HepG2 (cell line): Measurements from ENCODE around the gene PHF19. TPM values are rescaled to one million over a fixed set of nuclear protein-coding genes. Genes with fewer than 3 reads are reported as not detected.

ENCODE experiments used
- AHR ChIP-seq: IDR thresholded peaks from 2 replicates; pipeline ENCODE4 v1.6.1; 2018; ENCODE audit warnings: missing genetic modification reagents, missing compliant biosample characterization
- ASH2L ChIP-seq: fragments of 300-600, 200-600 bp; sonication (generic); IDR thresholded peaks from 2 replicates; pipeline ENCODE4 v1.7.0; 2017; ENCODE audit warnings: low read depth, mild to moderate bottlenecking, moderate library complexity, mixed read lengths, low read length; ENCODE audit not compliant: insufficient read length
- BCL6 ChIP-seq: IDR thresholded peaks from 2 replicates; pipeline ENCODE4 v1.6.1; 2016; ENCODE audit warnings: missing genetic modification reagents, missing compliant biosample characterization
- FIP1L1 ChIP-seq: fragments of 200-400 bp; formaldehyde crosslinking; IDR thresholded peaks from 2 replicates; pipeline ENCODE4 v1.6.1; 2018; ENCODE audit warnings: low read depth, mild to moderate bottlenecking, low read length, moderate library complexity, borderline replicate concordance; ENCODE audit not compliant: insufficient read depth
- GATAD1 ChIP-seq: IDR thresholded peaks from 2 replicates; pipeline ENCODE4 v1.6.1; 2016; ENCODE audit warnings: missing genetic modification reagents, missing compliant biosample characterization
- HES4 ChIP-seq: sonication (generic); formaldehyde crosslinking; IDR thresholded peaks from 2 replicates; pipeline ENCODE4 v1.9.0; 2021; ENCODE audit warnings: mild to moderate bottlenecking, missing genetic modification reagents, borderline replicate concordance
- HOXA3 ChIP-seq: sonication (generic); formaldehyde crosslinking; IDR thresholded peaks from 2 replicates; pipeline ENCODE4 v1.5.0; 2020; ENCODE audit warnings: missing genetic modification reagents
- KLF15 ChIP-seq: sonication (generic); formaldehyde crosslinking; IDR thresholded peaks from 2 replicates; pipeline ENCODE4 v1.8.1; 2023; ENCODE audit warnings: borderline replicate concordance, mild to moderate bottlenecking, inconsistent platforms, missing genetic modification reagents, mixed read lengths
- ONECUT2 ChIP-seq: sonication (generic); formaldehyde crosslinking; IDR thresholded peaks from 2 replicates; pipeline ENCODE4 v1.4.0; 2020; ENCODE audit warnings: missing genetic modification reagents
- PHB2 ChIP-seq: fragments of 450-650 bp; IDR thresholded peaks from 2 replicates; pipeline ENCODE4 v1.6.1; 2018; ENCODE audit not compliant: partially characterized antibody
- SMAD1 ChIP-seq: sonication (generic); formaldehyde crosslinking; IDR thresholded peaks from 2 replicates; pipeline ENCODE4 v1.4.0; 2020; ENCODE audit warnings: missing genetic modification reagents, low read depth, mild to moderate bottlenecking, borderline replicate concordance
- SSRP1 ChIP-seq: IDR thresholded peaks from 2 replicates; pipeline ENCODE4 v1.6.1; 2016; ENCODE audit warnings: control low read depth
- TAF1 ChIP-seq: sonication (generic); formaldehyde crosslinking; IDR thresholded peaks from 2 replicates; pipeline ENCODE4 v1.4.0; 2020; ENCODE audit warnings: missing genetic modification reagents
- ZFY ChIP-seq: sonication (generic); formaldehyde crosslinking; IDR thresholded peaks from 2 replicates; pipeline ENCODE4 v1.4.0; 2020; ENCODE audit warnings: missing genetic modification reagents
- ZNF292 ChIP-seq: sonication (generic); formaldehyde crosslinking; IDR thresholded peaks from 2 replicates; pipeline ENCODE4 v1.8.1; 2022; ENCODE audit warnings: mild to moderate bottlenecking, low read depth, missing genetic modification reagents, borderline replicate concordance
- ZNF30 ChIP-seq: sonication (generic); formaldehyde crosslinking; IDR thresholded peaks from 2 replicates; pipeline ENCODE4 v1.5.0; 2020; ENCODE audit warnings: mild to moderate bottlenecking, missing genetic modification reagents
- ZNF367 ChIP-seq: sonication (generic); formaldehyde crosslinking; IDR thresholded peaks from 2 replicates; pipeline ENCODE4 v1.4.0; 2020; ENCODE audit warnings: missing genetic modification reagents, borderline replicate concordance
- ZNF564 ChIP-seq: sonication (generic); formaldehyde crosslinking; IDR thresholded peaks from 2 replicates; pipeline ENCODE4 v1.8.1; 2023; ENCODE audit warnings: mild to moderate bottlenecking, missing genetic modification reagents
- ZNF747 ChIP-seq: sonication (generic); formaldehyde crosslinking; IDR thresholded peaks from 2 replicates; pipeline ENCODE4 v1.8.1; 2023; ENCODE audit warnings: missing genetic modification reagents, mild to moderate bottlenecking, borderline replicate concordance
- ZSCAN29 ChIP-seq: sonication (generic); formaldehyde crosslinking; conservative IDR thresholded peaks from 2 replicates; pipeline ENCODE4 v1.4.0; 2020; ENCODE audit warnings: mild to moderate bottlenecking, missing genetic modification reagents
- polyA plus RNA-seq, 8 experiments: library from polyadenylated mRNA; depleted of rRNA in 3 of 8; stranded (reverse) in 7 of 8; unstranded in 1 of 8; fragments of >200 nt; fragmentation: Illumina TruSeq in 4 of 8; extraction: Trizol in 4 of 8; gene quantifications; 2 replicates each; pipeline versions ENCODE4 v1.2.1 to v1.2.3, GENCODE V29; 2011 to 2016; ENCODE audit warnings: low read depth in 4 of 8, missing spikeins in 1 of 8, mixed read lengths in 1 of 8; ENCODE audit not compliant: insufficient read depth in 1 of 8
- total RNA-seq, 5 experiments: library from RNA; depleted of rRNA; stranded (reverse); fragments of >200 nt; fragmentation: Illumina TruSeq; extraction: Trizol; gene quantifications; 2 replicates each; pipeline ENCODE4 v1.2.3, GENCODE V29; 2016; ENCODE audit warnings: low read depth in 1 of 5
- TF ChIP-seq, protein P1 (sequence below): sonication (generic); formaldehyde crosslinking; IDR thresholded peaks from 2 replicates; pipeline ENCODE4 v1.8.0; 2022; ENCODE audit warnings: mild to moderate bottlenecking, missing genetic modification reagents, borderline replicate concordance
- TF ChIP-seq, protein P2 (sequence below): sonication (generic); formaldehyde crosslinking; IDR thresholded peaks from 2 replicates; pipeline ENCODE4 v1.5.1; 2020; ENCODE audit warnings: missing genetic modification reagents, mild to moderate bottlenecking, borderline replicate concordance
- TF ChIP-seq, protein P3 (sequence below): sonication (generic); formaldehyde crosslinking; IDR thresholded peaks from 2 replicates; pipeline ENCODE4 v1.5.1; 2020; ENCODE audit warnings: missing genetic modification reagents, mild to moderate bottlenecking, borderline replicate concordance
- TF ChIP-seq, protein P4 (sequence below): sonication (generic); formaldehyde crosslinking; IDR thresholded peaks from 2 replicates; pipeline ENCODE4 v1.5.0; 2020; ENCODE audit warnings: missing genetic modification reagents

Gene PHF19
- total and polyA plus RNA-seq, 2 of the 13 experiments (the other 11 are each of a cell fraction or from before 2014, with no cell fraction given) = 29.7 to 41.3 TPM

DNA sequence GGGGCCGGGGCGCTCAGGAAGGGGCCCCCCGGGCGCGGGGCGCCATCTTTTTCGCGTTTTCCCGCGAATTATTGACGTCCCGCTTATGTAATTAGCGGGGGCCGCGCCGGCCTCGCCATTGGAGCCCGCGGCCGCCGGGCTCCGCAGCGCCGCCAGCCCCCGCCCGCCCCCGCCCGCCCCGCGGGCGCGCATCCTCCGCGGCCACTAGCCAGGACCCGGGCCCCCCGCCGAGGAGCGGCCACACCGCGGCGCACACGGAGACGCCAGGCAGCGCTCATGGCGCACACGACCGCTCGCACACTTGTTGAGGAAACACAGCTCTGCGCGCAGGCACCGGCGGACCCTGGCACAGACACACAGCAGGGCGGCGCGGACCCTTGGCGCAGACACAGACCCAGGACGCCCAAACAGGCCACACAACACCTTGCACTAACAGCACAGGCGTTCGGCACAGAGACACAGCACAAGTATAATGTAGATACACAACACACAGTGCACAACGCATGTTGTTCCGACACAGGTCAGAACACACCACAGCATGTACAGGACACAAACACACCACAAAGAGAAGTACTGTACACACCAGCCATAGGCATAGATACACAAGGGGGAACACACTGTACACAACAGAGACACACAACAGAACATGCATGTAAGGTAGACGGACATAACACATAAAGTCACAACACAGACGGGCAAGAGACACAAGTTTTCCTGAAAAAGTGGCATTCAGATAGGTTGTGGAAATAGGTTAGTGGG, 467 bp upstream of the PHF19 start (continued):
- TF ChIP-seq, protein P1, sequence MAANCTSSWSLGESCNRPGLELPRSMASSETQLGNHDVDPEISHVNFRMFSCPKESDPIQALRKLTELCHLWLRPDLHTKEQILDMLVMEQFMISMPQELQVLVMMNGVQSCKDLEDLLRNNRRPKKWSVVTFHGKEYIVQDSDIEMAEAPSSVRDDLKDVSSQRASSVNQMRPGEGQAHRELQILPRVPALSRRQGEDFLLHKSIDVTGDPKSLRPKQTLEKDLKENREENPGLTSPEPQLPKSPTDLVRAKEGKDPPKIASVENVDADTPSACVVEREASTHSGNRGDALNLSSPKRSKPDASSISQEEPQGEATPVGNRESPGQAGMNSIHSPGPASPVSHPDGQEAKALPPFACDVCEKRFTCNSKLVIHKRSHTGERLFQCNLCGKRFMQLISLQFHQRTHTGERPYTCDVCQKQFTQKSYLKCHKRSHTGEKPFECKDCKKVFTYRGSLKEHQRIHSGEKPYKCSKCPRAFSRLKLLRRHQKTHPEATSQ (CRISPR knock-in tag) = no peak
- TF ChIP-seq, protein P2, sequence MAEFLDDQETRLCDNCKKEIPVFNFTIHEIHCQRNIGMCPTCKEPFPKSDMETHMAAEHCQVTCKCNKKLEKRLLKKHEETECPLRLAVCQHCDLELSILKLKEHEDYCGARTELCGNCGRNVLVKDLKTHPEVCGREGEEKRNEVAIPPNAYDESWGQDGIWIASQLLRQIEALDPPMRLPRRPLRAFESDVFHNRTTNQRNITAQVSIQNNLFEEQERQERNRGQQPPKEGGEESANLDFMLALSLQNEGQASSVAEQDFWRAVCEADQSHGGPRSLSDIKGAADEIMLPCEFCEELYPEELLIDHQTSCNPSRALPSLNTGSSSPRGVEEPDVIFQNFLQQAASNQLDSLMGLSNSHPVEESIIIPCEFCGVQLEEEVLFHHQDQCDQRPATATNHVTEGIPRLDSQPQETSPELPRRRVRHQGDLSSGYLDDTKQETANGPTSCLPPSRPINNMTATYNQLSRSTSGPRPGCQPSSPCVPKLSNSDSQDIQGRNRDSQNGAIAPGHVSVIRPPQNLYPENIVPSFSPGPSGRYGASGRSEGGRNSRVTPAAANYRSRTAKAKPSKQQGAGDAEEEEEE = no peak
- TF ChIP-seq, protein P3, sequence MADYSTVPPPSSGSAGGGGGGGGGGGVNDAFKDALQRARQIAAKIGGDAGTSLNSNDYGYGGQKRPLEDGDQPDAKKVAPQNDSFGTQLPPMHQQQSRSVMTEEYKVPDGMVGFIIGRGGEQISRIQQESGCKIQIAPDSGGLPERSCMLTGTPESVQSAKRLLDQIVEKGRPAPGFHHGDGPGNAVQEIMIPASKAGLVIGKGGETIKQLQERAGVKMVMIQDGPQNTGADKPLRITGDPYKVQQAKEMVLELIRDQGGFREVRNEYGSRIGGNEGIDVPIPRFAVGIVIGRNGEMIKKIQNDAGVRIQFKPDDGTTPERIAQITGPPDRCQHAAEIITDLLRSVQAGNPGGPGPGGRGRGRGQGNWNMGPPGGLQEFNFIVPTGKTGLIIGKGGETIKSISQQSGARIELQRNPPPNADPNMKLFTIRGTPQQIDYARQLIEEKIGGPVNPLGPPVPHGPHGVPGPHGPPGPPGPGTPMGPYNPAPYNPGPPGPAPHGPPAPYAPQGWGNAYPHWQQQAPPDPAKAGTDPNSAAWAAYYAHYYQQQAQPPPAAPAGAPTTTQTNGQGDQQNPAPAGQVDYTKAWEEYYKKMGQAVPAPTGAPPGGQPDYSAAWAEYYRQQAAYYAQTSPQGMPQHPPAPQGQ = no peak
- TF ChIP-seq PHB2 = no peak
- TF ChIP-seq FIP1L1 = no peak
- TF ChIP-seq ZSCAN29 = no peak
- no peak for TF ChIP-seq ZNF30 (CRISPR knock-in tag)
- TF ChIP-seq KLF15 (CRISPR knock-in tag) = no peak
- peak; percentile 64 for TF ChIP-seq ZNF292 (CRISPR knock-in tag)
- TF ChIP-seq ZFY (CRISPR knock-in tag) = peak; percentile 60
- TF ChIP-seq BCL6 = 0 out of 2 replicates have a peak, but pooled peaks have one; percentile 11
- peak; percentile 46; the same call in 1 of the 2 replicates for TF ChIP-seq HOXA3 (CRISPR knock-in tag)
- TF ChIP-seq SSRP1 (CRISPR knock-in tag) = 0 out of 2 replicates have a peak, but pooled peaks have one; percentile 56
- TF ChIP-seq TAF1 = peak; percentile 73
- no peak for TF ChIP-seq ASH2L
- peak; percentile 56; the same call in 1 of the 2 replicates for TF ChIP-seq GATAD1 (CRISPR knock-in tag)
- TF ChIP-seq ZNF564 (CRISPR knock-in tag) = no peak
- TF ChIP-seq ZNF747 (CRISPR knock-in tag) = no peak
- TF ChIP-seq HES4 (CRISPR knock-in tag) = 0 out of 2 replicates have a peak, but pooled peaks have one; percentile 41
- TF ChIP-seq ZNF367 (CRISPR knock-in tag) = no peak
- peak; percentile 29; the same call in 1 of the 2 replicates for TF ChIP-seq ONECUT2 (CRISPR knock-in tag)
- TF ChIP-seq, protein P4, sequence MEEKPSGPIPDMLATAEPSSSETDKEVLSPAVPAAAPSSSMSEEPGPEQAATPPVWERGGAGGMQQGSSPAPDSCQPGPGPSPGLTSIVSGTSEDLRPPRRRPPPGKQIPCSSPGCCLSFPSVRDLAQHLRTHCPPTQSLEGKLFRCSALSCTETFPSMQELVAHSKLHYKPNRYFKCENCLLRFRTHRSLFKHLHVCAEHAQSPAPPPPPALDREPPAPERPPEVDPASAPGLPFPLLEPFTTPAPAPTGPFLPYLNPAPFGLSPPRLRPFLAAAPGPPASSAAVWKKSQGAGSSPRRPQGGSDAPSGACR (CRISPR knock-in tag) = 0 out of 2 replicates have a peak, but pooled peaks have one; percentile 42
- TF ChIP-seq SMAD1 (CRISPR knock-in tag) = no peak
- TF ChIP-seq AHR (CRISPR knock-in tag) = peak; percentile 65; the same call in 1 of the 2 replicates
